Middle frontal gyrus (tissue), 1 donor: Measurements from ENCODE around the gene REV1.

ENCODE experiments used
- DNase-seq: peaks from one replicate; pipeline ENCODE4 v3.0.0-alpha.2; 2015; ENCODE audit warnings: low spot score; ENCODE audit errors: extremely low spot score

REV1 gene

DNA sequence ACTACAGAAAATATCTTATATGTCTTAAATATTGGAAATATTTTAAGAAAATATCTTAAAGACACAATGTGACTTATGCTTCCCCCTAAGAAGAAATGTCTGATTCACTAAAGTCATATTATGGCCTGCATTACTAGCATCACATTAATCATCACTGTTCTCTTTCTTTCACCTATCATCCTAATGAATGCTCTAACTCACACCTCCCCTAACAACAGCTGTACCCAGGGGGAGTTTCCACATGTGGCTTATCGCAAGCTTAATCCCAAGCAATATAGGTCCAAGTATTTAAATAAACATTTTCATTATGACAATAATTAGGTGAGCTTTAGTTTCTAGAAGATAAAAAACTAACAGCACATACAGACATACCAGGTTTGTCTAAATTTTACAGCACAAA is 39.6 kb downstream of the REV1 start:
- no peak for DNase-seq

DNA sequence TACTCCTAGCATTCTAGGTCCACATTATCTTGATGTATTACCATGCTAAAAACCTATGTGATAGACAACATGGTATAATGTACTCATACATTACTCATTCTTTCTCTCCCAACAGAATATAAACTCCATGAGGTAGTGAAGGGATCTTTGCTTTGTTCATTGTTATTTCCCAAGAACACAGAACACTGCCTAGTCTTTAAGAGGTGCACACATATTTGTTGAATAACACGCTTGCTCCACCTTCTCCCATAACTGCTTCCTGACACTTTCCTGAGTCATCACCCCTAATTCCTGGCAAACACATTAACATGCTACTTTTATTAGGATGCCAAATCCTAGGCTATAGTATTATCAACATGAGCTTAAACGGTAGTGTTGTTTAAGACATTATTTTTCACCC is 41.3 kb downstream of the REV1 start:
- DNase-seq = no peak

DNA sequence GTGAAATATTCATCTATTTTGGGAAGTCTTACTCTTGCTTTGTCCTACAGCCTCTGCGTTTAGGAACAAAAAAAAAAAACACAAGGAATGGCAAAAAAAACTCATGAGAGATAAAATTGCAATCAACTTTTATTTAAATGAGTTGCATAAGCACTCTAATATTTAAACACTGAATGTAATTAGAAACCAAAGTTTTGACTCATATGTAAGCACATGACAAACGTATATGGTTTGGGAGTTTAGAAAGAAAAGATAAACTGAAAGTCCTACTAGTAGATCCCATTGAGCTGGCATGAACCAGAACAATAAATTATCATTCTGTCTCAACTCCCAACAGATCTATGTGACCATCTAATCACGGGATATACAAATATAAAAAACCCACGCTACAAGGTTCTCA is 44.8 kb downstream of the REV1 start:
- DNase-seq = no peak

DNA sequence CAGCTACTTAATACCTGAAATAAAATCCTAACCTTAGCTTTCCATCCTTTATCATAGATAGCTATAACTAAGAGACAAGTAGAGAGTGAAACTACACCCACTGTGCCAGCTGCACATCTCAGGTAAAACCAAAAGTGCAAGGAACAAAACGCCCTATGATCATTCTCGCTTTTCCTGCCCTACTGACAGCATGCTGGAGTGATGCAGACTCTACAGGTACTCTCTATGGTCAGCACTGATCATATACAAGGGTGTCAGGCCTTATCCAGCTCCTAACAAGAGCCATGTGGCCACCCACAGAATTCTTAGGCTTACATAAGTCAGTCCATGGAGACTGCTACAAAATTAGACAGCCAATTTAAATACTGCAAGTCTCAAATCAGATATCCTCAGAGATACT is 45.6 kb downstream of the REV1 start:
- DNase-seq = no peak

DNA sequence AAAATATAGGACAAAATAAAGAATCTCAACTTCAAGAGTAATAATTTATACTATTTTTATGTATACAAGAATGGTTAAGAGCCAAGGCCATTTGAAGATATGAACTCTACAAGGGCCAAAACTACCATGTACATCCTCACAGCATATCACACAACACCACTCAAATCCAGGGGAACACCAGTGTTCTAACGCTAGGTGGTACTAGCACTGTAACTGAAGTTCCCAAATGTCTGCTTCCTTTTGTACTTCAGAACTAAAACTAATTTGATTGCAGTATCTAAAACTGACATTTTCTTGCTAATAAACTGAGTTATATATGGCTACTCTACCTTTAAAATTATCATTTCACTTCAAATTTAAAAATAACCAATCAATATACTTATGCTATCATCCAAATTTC is 47.0 kb downstream of the REV1 start:
- no peak for DNase-seq

DNA sequence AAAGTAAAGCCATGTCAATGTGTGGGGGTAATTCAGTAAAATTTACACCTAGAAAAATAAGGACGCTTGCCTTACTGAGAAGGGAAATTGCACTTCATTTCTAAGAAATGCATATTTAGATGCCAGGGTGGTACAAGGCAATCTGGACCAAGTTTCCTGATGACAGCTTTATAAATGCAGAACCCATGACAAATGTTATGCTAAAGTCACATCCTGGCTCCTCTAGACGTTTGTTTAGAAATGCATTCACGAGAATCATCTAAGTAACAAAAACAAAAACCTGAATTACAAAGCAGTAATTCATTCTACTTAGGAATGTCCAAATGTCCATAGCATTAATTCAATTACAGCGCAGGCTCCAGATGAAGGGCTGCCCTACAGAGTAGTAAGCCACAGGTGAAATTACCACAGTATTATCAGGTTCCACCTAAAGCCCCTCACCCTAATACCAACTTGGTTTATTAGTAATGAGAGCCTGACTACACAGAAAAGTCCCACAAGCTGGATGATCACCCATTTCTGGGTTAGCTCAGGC is 49.8 kb downstream of the REV1 start:
- no peak for DNase-seq

DNA sequence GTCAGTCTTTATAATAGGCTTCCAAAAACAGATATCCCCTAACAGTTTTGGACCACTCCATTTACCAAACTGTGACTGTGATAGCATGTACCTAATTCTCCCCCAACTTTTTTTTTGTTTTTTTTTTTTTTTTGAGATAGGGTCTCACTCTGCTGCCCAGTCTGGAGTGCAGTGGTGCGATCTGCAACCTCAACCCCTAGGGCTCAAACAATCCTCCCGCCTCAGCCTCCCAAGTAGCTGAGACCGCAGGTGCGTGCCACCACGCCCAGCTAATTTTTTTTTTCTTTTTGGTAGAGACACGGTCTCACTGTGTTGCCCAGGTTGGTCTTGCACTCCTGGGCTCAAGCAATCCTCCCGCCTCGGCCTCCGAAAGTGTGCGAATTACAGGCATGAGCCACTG is 52.9 kb downstream of the REV1 start:
- DNase-seq = no peak

DNA sequence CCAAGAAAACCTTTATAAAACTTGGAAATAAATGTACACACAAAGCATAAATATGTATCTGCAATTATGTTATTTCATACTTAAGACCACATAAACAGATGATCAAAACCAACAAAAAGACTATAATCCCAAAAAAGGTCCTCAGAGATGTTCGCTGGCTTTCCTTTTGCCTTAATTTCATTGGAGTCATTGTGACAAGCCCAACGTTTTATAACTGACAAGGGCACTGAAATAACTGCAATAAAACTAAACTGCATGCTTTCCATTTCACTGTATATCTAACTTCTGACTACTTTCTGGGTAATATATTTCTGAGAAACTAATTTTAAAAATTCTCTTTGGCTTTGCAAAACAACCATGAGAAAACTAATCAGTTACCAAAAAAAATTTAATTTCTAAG is 56.5 kb downstream of the REV1 start:
- no peak for DNase-seq

DNA sequence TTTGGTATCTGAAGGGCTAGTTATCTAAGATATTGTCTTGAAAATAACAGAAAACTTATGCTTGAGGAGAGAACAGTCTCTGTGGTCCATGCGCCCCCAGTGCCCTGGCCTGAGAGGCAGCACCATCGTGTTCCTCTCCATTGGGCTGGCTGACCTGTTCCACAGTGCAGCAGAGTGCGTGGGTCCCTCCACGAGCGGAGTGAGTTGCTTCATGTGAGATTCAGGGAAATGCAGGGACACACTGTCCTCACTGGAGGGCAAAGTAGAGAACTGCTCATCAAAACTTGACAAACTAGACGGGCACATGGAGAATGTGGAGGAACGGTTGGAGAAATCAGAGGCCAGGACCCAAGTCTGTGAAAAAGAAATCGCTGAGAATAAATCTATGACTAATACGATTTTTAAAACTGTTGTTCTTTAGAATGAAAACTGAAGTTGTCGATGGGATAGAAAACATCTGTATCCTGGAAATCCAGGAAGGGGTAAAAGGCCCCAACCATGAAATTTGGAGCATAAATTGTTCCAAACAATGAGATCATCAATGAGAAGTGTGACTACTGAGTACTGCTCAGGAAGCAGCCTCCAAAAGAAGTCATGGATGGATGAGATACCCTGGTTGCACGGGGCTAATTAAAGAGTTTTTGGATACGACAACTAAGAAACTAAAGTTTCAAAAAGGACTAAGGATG is 58.1 kb downstream of the REV1 start:
- DNase-seq = no peak

DNA sequence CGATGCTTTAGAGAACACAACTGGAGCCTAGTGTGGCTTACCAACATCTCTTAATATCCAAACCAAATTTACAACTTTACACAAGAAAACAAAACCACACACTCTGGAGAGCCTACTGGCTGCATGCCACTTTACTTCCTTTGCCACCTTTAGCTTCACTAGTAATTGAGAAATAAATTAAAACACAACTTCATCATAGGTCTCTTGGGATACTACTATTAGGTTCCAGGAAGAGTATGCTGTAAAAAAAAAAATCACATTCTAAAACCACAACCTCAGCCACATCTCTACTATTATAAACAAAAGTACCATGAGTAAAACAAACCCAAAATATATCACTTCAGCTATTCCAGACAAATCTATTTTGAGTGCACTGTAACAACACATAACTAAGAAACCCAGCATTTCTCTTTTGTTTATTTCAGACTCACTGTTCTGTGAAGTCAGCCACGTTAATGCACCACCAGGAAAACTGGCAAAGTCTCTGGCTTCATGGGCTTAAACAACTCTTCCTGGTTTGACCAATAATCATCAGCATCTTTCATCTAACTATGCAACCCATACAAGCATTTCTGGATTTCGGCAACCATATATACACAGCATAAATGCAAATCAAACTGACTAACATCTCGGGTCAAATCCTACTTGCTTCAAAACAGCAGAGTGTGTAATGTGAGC is 59.1 kb downstream of the REV1 start:
- no peak for DNase-seq

DNA sequence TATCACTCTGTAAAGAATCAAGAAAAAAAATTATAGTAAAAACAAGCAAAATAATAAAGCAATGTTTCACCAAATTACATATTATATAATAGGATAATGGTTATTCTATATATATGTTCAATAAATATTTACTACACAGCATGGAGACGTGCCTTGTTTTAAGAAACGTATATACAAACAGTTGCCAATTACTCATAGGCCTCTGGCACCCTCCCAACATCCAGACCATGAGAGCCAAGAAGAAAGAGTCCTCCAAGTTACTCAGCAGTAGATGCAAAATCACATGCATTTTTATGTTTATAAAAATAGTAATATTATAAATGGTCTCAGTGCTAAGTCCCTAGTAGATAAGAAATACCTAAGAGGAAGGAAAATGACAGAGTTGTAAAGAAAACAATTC is 64.8 kb downstream of the REV1 start:
- DNase-seq = no peak

DNA sequence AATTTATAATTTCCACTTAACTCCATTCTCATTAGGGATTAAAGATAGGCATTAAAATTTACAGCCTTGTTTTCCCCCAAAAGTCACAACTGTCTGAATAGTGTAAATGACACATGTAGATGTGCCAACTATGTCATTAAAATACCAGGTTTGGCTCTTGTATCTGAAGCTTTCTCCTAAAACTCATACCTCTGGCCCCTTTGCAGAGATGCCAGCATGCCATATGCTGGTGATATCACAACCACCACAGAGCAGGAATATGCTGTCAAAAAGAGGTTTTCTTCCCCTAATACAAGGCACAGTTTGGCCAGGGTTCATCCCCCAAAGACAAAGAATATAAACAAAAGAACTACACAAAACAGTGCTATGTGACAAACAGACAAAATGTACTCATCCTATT is 65.4 kb downstream of the REV1 start:
- no peak for DNase-seq

DNA sequence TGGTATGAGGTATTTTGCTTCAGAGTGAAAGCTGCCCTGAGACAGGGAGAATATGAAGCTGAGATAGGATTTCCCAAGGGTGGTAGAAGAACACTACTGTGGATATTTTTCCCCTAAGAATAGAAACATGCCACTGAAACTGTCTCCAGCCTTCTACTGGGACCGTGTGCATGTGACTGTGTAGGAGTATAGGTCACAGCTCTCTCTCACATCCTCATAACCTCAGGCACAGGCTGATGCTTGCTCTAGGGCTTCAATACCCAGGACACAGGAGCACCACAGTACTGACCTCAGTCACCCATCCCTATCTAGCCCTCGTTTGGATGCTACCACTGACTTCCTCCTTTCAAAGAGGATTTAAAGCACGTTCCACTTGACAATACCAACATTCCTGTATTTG is 67.2 kb downstream of the REV1 start:
- no peak for DNase-seq

DNA sequence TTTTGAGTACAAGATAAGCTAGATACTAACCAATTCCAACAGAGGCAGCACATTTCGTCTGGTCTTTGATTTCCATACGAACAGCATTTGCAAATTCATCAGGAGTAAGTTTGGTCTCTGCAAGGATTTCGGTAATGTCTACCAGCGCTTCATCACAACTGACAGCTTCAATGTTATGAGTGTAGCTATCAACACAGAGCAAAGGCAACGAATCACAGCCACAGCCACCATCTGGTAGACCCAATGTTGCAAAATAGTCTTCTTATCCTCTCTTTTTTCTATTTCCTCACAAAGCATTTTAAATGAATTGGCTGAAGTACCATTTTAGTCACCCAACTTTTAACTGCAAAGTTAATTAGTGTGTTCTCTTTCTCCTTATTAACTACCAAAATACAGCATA is 68.3 kb downstream of the REV1 start:
- no peak for DNase-seq

DNA sequence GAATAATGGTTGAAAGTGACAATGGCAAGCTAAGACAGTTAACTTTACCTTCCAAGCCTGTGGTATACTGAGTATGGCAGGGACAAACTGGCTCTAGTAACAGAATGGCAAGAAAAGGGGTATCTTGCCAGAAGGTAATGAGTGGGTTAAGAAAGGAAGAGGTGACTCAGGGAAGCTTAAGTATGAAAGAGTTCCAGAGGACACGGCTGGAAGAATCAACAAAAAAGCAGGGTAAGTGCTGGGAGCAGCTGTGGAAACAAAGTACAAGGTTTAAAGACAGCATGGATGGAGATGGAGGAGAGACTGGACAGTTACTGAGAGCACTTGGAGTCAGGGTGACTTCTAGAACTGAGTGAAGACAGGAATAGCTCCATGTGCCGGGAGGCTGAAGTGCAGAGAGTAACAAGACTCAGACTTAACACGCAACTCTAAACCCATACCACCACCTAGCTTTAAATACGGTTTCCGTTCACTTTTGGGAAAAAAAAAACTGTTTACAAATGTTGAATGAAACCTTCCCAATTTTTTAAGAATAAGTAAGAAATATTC is 69.0 kb downstream of the REV1 start:
- DNase-seq = no peak

DNA sequence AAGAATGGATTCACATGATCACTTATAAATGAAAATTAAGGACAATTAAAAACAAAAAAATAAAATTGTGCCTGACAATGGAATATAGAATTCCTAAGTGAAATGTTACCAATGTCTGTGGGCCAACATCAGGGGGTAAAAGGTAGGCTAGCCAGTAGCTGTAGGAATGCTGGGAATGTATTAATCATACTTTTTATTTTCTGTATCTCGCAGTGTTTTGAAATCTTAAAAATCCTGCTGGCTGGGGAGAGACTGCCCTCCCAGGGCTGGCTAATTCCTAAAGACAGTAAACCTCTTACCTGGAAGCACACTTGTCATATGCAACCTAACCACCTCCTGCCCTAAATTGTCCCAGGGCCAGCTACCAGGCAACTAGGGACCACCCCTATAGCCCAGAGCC is 69.8 kb downstream of the REV1 start:
- no peak for DNase-seq

DNA sequence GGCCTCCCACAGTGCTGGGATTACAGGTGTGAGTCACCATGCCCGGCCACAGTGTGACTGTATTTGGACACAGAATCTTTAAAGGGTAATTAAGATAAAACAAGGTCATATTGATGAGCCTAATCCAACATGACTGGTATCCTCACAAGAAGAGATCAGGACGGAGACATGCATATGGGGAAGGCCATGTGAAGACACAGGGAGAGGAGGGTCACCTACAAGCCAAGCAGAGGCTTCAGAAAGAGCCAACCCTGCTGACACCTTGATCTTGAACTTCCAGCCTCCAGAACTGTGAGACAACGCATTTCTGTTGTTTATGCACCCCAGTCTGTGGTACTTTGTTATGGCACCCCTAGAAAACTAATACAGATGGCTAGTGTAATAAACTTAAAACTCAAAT is 72.4 kb downstream of the REV1 start:
- no peak for DNase-seq

DNA sequence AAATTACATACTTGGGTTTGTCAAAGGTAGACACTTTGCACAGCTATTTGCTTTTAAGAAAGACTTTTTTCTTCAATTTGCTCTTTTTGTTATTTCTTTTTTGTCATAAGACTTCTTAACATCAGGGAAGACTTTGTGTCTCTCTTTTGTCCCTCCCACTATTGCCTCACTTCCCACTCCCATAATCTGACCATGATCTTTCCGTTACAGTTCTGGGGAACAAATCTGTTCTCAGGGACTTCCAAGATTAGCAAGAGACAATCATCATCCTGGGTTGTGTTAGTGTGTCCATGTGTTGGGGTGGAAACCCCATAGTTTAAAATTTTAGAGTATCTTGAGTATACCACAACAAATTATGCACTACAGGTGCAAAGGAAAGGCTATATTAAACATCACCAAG is 75.3 kb downstream of the REV1 start:
- no peak for DNase-seq

DNA sequence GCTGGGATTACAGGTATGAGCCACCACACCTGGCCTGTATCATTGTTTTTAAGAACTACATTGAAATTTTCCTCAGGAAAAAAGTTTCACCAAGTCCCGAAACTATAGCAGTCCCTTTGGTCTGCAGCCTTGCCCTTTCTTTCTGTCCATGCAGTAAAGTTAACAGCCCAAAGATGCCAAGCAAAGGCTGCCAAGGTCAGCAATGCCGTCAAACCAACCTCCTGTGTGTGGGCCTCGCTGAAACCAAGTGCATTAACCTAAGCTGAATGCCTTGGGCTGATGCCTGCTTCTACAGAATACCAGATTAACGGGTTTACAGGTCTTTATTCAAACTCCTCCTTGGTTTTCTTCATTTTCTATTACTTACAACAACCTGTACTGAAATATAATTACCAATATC is 79.5 kb downstream of the REV1 start:
- no peak for DNase-seq

DNA sequence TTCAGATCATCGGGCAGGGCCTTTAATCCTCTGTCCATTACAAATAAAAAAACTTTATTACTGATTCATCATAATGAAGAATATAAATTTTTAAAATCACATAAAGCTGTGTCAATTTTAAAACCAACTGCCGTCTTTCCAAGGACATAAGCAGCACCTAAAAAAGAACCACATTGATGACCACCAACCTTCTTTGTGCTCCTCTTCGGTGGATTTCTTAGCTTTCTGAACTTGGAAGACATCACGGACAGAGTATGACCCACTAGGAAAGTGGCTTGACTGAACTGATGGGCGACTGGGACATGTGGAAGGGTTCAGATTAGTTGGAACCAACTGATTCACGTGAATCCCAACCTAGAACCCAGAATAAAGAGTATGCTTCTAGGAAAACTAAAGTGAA is 83.7 kb downstream of the REV1 start:
- DNase-seq = no peak

DNA sequence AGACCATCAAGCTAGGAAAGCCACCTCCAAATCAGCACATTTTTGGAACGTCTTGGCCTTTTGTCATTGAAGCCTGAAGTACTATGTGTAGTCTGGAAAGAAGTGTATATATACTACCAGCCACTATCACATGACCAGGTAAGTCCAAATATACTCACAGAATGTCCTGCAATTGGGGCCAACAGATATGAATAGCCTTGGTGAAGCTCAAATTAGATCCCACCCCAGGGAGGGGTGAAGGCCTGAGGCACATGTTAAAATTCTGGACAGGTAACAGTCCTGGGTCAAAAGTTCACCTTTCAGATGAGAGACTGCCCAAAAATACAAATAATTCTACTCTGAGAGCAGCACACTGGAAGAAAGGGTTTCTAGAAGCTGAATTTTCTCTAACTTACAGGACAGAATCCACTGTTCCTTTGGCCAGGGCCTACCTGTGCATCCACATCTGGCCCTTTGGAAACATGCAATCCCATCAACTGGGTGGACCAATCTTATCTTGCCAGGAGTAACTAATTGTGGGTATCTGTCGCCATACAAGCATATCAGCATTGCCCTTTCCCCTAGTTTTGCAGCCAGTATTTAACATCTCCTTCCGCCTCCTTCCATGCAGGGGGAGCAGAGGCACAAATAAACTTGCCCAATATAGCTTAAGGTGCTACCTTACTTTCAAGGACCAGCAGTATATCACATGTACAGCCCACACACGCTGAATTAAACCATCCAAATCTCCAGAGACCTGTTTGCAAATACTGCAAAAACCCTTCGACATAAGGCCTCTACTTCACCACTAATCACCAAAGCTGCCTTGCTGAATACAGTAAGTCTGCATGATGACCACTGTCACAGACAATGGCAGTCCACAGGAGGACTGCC is 84.8 kb downstream of the REV1 start:
- no peak for DNase-seq
